ENCODE results near the gene CNGA1.

Gene CNGA1

GRCh38 chr4:47914220-47914925 lies 102.1 kb downstream of the CNGA1 start, which contains the start of gene NFXL1:
Gene NFXL1 (minus strand): TSS chr4:47914583. CDS start chr4:47914203, 380 bp downstream.
- peak; percentile 97 for FAIRE-seq
- DNase-seq (ENCODE audit: insufficient read length, low spot score) = peak; percentile 81
- TF ChIP-seq POLR2AphosphoS5 (IDR thresholded peaks at IDR 0.05; ENCODE audit: low read depth, low read length) (peak; percentile 88), POLR2A (IDR thresholded peaks at IDR 0.05; ENCODE audit: low read depth, low read length) (peak; percentile 89), PAX5 (IDR thresholded peaks at IDR 0.05; ENCODE audit: insufficient read depth, low read length, severe bottlenecking) (no peak), SPI1 (IDR thresholded peaks at IDR 0.05; ENCODE audit: low read depth, low read length) (0 out of 2 replicates have a peak, but pooled peaks have one; percentile 13), POU2F2 (IDR thresholded peaks at IDR 0.05; ENCODE audit: low read depth, low read length) (peak; percentile 50; the same call in 1 of the 2 replicates), TAF1 (IDR thresholded peaks at IDR 0.05; ENCODE audit: low read depth, low read length) (peak; percentile 63)

GRCh38 chr4:47913861-47914219 lies 102.6 kb downstream of the CNGA1 start:
- no peak for TF ChIP-seq SPI1 (IDR thresholded peaks at IDR 0.05; ENCODE audit: low read depth, low read length)
- DNase-seq (ENCODE audit: insufficient read length, low spot score) (peak; percentile 23), FAIRE-seq (no peak)

DNA sequence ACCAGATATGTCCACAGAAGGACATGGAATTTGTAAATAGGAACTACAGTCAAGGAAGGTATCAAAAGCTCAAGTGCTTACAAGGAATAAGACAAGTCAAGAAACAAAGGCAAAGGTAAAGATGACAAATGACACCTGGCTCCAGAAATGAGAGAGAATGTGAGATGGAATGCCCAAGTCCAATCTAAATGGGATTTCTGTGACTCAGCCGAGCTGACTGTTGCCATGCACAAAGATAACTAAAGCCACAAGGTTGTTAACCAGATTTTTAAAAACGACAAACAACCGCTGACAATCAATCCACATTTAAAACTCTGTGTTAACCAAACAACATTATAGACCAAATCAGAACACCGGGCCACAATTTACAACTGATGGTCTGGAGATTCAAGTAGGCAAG lies 103.2 kb downstream of the CNGA1 start:
- no peak for DNase-seq (ENCODE audit: insufficient read length, low spot score)
- no peak for TF ChIP-seq POU2F2 (IDR thresholded peaks at IDR 0.05; ENCODE audit: low read depth, low read length)
- no peak for TF ChIP-seq PAX5 (IDR thresholded peaks at IDR 0.05; ENCODE audit: insufficient read depth, low read length, severe bottlenecking)
- no peak for TF ChIP-seq SPI1 (IDR thresholded peaks at IDR 0.05; ENCODE audit: low read depth, low read length)
- no peak for TF ChIP-seq POLR2AphosphoS5 (IDR thresholded peaks at IDR 0.05; ENCODE audit: low read depth, low read length)
- no peak for TF ChIP-seq TAF1 (IDR thresholded peaks at IDR 0.05; ENCODE audit: low read depth, low read length)
- no peak for TF ChIP-seq POLR2A (IDR thresholded peaks at IDR 0.05; ENCODE audit: low read depth, low read length)
- FAIRE-seq = no peak

DNA sequence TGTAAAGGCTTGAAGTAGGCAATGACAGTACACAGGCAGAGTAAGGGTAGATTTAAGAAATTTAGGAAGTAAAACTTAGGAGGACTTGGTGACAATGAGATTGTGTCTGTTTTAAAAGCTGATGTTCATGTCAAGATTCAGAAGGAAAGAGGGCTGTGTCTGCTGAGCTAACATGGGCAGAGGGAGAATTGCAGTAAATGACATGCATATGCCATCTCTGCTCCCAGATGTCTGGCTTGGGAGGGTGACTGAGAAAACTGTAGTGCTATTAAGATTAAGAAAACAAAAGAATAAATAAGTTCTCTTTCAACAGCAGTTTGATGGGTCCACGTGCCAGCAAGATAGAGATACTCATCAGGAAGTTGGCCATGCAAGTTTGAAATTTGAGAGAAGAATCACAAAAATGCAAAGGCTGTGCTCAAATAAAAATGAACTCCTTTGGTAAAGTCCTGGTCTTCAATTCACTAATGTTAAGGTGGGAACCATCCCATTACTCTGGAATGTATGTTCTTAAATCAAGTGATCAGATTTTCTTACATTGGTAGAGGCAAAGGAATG lies 109.3 kb downstream of the CNGA1 start:
- TF ChIP-seq POLR2AphosphoS5 (IDR thresholded peaks at IDR 0.05; ENCODE audit: low read depth, low read length) (no peak), TAF1 (IDR thresholded peaks at IDR 0.05; ENCODE audit: low read depth, low read length) (no peak), POU2F2 (IDR thresholded peaks at IDR 0.05; ENCODE audit: low read depth, low read length) (no peak), PAX5 (IDR thresholded peaks at IDR 0.05; ENCODE audit: insufficient read depth, low read length, severe bottlenecking) (no peak), POLR2A (IDR thresholded peaks at IDR 0.05; ENCODE audit: low read depth, low read length) (no peak), SPI1 (IDR thresholded peaks at IDR 0.05; ENCODE audit: low read depth, low read length) (no peak)
- no peak for DNase-seq (ENCODE audit: insufficient read length, low spot score)
- FAIRE-seq = no peak

GRCh38 chr4:47899639-47900038 lies 116.8 kb downstream of the CNGA1 start:
- TF ChIP-seq SPI1 (IDR thresholded peaks at IDR 0.05; ENCODE audit: low read depth, low read length) (no peak), PAX5 (IDR thresholded peaks at IDR 0.05; ENCODE audit: insufficient read depth, low read length, severe bottlenecking) (no peak), TAF1 (IDR thresholded peaks at IDR 0.05; ENCODE audit: low read depth, low read length) (no peak), POU2F2 (IDR thresholded peaks at IDR 0.05; ENCODE audit: low read depth, low read length) (no peak), POLR2A (IDR thresholded peaks at IDR 0.05; ENCODE audit: low read depth, low read length) (no peak), POLR2AphosphoS5 (IDR thresholded peaks at IDR 0.05; ENCODE audit: low read depth, low read length) (no peak)
- FAIRE-seq (no peak), DNase-seq (ENCODE audit: insufficient read length, low spot score) (no peak)

- DNase-seq (ENCODE audit: insufficient read length, low spot score) (no peak), FAIRE-seq (no peak)
- TF ChIP-seq POLR2A (IDR thresholded peaks at IDR 0.05; ENCODE audit: low read depth, low read length) (no peak), TAF1 (IDR thresholded peaks at IDR 0.05; ENCODE audit: low read depth, low read length) (no peak), PAX5 (IDR thresholded peaks at IDR 0.05; ENCODE audit: insufficient read depth, low read length, severe bottlenecking) (no peak), POU2F2 (IDR thresholded peaks at IDR 0.05; ENCODE audit: low read depth, low read length) (no peak), POLR2AphosphoS5 (IDR thresholded peaks at IDR 0.05; ENCODE audit: low read depth, low read length) (no peak), SPI1 (IDR thresholded peaks at IDR 0.05; ENCODE audit: low read depth, low read length) (no peak)
Measured at GRCh38 chr4:47891928-47892327, 124.6 kb downstream of the CNGA1 start.
